ENCODE data around the gene GHDC. TPM values are rescaled to one million over a fixed set of nuclear protein-coding genes. Genes with fewer than 3 reads are reported as not detected.

GHDC gene
- total and polyA plus RNA-seq, 2 of the 13 experiments (the other 11 are each of a cell fraction or from before 2014, with no cell fraction given): 15.4 to 22.5 TPM

DNA sequence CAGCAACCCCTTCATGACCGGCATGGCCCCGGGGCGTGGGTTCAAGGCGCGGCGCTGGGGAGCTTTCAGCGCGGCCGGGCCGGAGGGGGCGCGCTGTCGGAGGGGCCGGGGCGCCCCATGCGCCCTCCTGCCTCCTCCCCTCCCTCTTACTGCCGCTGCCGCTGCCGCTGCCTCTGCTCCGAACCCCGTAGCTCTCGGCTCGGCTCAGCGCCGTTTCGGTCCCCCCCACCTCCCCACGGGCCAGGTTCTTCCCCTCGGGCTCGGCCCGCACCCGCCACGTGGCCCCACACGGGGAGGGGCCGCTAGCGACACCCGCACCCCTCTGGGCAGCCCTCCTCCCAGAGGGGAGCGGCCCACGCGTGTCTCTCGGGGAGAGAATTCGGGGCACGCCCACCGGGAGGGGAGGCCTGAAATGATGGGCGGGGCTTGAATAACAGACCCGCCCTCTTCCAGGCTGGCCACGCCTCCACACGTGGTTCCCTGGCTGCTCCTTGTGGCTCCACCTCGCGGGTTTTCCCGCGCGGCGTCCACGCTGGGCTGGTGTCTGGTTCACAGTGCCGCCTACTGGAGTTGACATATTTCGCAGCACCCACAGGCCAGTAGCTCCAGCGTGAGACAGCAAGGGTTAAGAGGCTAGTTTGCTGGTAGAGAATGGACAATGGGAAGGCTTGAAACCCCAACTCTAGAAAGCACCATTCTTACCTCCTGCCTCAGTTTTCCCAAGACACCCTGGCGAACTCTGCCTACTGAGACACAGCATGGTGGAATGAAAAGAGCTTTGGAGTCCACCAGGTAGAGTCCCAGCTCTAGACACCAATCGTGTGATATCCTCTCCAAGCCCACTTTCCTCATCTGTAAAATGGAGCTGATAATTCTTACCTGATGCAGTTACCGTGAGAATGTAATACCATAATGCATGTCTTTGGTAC is 13.1 kb downstream of the GHDC start, which contains the start of gene KCNH4 (continued):
- TF ChIP-seq, protein P1, sequence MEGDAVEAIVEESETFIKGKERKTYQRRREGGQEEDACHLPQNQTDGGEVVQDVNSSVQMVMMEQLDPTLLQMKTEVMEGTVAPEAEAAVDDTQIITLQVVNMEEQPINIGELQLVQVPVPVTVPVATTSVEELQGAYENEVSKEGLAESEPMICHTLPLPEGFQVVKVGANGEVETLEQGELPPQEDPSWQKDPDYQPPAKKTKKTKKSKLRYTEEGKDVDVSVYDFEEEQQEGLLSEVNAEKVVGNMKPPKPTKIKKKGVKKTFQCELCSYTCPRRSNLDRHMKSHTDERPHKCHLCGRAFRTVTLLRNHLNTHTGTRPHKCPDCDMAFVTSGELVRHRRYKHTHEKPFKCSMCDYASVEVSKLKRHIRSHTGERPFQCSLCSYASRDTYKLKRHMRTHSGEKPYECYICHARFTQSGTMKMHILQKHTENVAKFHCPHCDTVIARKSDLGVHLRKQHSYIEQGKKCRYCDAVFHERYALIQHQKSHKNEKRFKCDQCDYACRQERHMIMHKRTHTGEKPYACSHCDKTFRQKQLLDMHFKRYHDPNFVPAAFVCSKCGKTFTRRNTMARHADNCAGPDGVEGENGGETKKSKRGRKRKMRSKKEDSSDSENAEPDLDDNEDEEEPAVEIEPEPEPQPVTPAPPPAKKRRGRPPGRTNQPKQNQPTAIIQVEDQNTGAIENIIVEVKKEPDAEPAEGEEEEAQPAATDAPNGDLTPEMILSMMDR (CRISPR knock-in tag; IDR thresholded peaks at IDR 0.05): peak; percentile 63
- TF ChIP-seq, protein P2, sequence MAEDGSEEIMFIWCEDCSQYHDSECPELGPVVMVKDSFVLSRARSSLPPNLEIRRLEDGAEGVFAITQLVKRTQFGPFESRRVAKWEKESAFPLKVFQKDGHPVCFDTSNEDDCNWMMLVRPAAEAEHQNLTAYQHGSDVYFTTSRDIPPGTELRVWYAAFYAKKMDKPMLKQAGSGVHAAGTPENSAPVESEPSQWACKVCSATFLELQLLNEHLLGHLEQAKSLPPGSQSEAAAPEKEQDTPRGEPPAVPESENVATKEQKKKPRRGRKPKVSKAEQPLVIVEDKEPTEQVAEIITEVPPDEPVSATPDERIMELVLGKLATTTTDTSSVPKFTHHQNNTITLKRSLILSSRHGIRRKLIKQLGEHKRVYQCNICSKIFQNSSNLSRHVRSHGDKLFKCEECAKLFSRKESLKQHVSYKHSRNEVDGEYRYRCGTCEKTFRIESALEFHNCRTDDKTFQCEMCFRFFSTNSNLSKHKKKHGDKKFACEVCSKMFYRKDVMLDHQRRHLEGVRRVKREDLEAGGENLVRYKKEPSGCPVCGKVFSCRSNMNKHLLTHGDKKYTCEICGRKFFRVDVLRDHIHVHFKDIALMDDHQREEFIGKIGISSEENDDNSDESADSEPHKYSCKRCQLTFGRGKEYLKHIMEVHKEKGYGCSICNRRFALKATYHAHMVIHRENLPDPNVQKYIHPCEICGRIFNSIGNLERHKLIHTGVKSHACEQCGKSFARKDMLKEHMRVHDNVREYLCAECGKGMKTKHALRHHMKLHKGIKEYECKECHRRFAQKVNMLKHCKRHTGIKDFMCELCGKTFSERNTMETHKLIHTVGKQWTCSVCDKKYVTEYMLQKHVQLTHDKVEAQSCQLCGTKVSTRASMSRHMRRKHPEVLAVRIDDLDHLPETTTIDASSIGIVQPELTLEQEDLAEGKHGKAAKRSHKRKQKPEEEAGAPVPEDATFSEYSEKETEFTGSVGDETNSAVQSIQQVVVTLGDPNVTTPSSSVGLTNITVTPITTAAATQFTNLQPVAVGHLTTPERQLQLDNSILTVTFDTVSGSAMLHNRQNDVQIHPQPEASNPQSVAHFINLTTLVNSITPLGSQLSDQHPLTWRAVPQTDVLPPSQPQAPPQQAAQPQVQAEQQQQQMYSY (CRISPR knock-in tag; IDR thresholded peaks at IDR 0.05): no peak
- TF ChIP-seq RAD21 (CRISPR knock-in tag; IDR thresholded peaks at IDR 0.05) (peak; percentile 48; the same call in 1 of the 2 replicates), SP4 (CRISPR knock-in tag; IDR thresholded peaks at IDR 0.05) (peak; percentile 40; the same call in 1 of the 2 replicates), PHF20 (CRISPR knock-in tag; IDR thresholded peaks at IDR 0.05) (no peak), TEAD2 (CRISPR knock-in tag; IDR thresholded peaks at IDR 0.05) (no peak), RFX1 (IDR thresholded peaks at IDR 0.05) (no peak), TOE1 (CRISPR knock-in tag; IDR thresholded peaks at IDR 0.05) (no peak), FOXM1 (CRISPR knock-in tag; IDR thresholded peaks at IDR 0.05) (no peak), ZNF34 (CRISPR knock-in tag; IDR thresholded peaks at IDR 0.05; ENCODE audit: borderline replicate concordance) (no peak), FOXK2 (IDR thresholded peaks at IDR 0.05) (no peak), HOXA5 (CRISPR knock-in tag; IDR thresholded peaks at IDR 0.05) (no peak)
- TF ChIP-seq, protein P3, sequence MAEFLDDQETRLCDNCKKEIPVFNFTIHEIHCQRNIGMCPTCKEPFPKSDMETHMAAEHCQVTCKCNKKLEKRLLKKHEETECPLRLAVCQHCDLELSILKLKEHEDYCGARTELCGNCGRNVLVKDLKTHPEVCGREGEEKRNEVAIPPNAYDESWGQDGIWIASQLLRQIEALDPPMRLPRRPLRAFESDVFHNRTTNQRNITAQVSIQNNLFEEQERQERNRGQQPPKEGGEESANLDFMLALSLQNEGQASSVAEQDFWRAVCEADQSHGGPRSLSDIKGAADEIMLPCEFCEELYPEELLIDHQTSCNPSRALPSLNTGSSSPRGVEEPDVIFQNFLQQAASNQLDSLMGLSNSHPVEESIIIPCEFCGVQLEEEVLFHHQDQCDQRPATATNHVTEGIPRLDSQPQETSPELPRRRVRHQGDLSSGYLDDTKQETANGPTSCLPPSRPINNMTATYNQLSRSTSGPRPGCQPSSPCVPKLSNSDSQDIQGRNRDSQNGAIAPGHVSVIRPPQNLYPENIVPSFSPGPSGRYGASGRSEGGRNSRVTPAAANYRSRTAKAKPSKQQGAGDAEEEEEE (CRISPR knock-in tag; IDR thresholded peaks at IDR 0.05; ENCODE audit: borderline replicate concordance): no peak
- TF ChIP-seq, protein P4, sequence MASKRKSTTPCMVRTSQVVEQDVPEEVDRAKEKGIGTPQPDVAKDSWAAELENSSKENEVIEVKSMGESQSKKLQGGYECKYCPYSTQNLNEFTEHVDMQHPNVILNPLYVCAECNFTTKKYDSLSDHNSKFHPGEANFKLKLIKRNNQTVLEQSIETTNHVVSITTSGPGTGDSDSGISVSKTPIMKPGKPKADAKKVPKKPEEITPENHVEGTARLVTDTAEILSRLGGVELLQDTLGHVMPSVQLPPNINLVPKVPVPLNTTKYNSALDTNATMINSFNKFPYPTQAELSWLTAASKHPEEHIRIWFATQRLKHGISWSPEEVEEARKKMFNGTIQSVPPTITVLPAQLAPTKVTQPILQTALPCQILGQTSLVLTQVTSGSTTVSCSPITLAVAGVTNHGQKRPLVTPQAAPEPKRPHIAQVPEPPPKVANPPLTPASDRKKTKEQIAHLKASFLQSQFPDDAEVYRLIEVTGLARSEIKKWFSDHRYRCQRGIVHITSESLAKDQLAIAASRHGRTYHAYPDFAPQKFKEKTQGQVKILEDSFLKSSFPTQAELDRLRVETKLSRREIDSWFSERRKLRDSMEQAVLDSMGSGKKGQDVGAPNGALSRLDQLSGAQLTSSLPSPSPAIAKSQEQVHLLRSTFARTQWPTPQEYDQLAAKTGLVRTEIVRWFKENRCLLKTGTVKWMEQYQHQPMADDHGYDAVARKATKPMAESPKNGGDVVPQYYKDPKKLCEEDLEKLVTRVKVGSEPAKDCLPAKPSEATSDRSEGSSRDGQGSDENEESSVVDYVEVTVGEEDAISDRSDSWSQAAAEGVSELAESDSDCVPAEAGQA (IDR thresholded peaks at IDR 0.05; ENCODE audit: low read depth): no peak
- TF ChIP-seq, protein P4 (CRISPR knock-in tag; IDR thresholded peaks at IDR 0.05; ENCODE audit: borderline replicate concordance): no peak
